ENCODE data around the gene ATP6V0C. TPM values are rescaled to one million over a fixed set of nuclear protein-coding genes. Genes with fewer than 3 reads are reported as not detected.

Gene ATP6V0C
- total RNA-seq, 1 experiment from 2014 or later = 260 TPM

DNA sequence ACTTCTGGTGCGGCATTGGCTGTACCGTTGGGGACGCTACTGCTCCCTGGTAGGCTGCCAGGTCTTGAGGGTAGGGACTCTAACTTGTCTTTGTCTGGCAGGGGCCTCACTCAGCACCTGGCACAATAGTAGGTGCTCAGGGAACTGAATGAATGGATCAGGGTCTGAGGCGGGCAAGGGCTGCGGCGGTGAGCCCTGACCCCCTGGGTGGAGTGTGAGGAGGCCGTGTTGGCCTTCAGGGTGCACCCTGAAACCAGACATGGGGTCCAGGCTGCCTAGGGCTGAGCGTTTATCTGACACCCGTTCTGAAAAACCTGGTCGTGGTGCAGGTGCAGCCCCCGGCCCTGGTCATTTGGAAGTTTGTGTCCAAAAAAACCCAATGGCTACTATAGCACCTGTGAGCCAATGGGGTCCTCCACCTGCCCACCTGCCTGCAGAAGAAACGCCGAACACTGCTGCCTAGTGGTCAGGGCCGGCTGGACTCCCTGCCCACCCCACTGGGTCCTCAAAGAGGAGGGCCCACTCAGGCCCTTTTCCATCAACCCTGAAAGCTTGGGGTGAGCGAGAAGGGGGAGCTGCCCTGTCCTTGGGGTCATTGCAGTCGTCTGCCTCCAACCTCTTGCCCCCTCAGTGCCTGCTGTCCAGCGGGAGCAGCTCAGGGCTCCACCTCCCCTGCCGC is 4.9 kb upstream of the ATP6V0C start:
- no peak for DNase-seq
- H3K27me3 Mint-ChIP-seq (ENCODE audit: unreplicated experiment) = no peaks in the 10 kb centered on the region
- CTCF ChIA-PET = no interaction called here
- intact Hi-C loops (cut with micrococcal nuclease; ENCODE audit: unreplicated experiment) = loop anchor here (10.0 kb wide), 1 partner anchor 74 kb away; no protein-coding TSS in a partner anchor
- peaks cover 20% of the 10 kb centered on the region for H3K36me3 Mint-ChIP-seq (ENCODE audit: insufficient read depth, unreplicated experiment)
- H3K9me3 Mint-ChIP-seq (ENCODE audit: low read depth, unreplicated experiment) = no peaks in the 10 kb centered on the region
- no peak overlapping the region for H3K4me3 Mint-ChIP-seq (ENCODE audit: low read depth, unreplicated experiment)
- TF ChIP-seq, protein P1, sequence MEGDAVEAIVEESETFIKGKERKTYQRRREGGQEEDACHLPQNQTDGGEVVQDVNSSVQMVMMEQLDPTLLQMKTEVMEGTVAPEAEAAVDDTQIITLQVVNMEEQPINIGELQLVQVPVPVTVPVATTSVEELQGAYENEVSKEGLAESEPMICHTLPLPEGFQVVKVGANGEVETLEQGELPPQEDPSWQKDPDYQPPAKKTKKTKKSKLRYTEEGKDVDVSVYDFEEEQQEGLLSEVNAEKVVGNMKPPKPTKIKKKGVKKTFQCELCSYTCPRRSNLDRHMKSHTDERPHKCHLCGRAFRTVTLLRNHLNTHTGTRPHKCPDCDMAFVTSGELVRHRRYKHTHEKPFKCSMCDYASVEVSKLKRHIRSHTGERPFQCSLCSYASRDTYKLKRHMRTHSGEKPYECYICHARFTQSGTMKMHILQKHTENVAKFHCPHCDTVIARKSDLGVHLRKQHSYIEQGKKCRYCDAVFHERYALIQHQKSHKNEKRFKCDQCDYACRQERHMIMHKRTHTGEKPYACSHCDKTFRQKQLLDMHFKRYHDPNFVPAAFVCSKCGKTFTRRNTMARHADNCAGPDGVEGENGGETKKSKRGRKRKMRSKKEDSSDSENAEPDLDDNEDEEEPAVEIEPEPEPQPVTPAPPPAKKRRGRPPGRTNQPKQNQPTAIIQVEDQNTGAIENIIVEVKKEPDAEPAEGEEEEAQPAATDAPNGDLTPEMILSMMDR (IDR thresholded peaks at IDR 0.05; ENCODE audit: unreplicated experiment) = no peak
- H3K27ac Mint-ChIP-seq (ENCODE audit: unreplicated experiment) = no peak overlapping the region
- peaks cover 9% of the 10 kb centered on the region for H3K4me1 Mint-ChIP-seq (ENCODE audit: low read depth, unreplicated experiment)
- BruUV-seq (replicated peaks) = no TSS peak

DNA sequence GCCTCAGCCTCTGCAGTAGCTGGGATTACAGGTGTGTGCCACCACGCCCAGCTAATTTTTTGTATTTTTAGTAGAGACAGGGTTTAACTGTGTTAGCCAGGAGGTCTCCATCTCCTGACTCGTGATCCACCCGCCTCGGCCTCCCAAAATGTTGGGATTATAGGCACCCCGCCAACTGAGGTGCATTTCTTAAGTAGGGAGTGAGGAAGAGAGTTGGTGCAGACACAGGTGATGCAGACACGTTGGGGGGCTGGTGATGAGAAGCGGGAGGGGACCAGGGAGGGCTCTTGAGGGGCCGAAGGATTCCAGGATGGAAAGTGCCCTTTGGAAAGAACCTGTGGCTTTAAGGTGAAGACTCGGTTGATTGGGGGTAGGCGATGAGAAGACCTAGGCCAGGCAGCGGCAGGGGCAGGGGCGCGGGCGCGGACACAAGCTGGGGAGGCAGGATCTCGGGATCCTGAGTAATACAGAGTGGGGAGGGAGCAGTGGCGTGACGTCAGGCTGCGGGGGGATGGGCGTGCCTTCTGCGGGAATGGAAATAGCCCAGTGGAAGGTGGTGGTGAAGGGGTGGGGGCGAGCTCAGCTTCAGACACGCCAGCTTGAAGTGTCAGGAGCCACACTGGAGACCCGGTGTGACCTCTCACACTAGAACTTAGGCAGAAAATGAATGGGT is 2.5 kb upstream of the ATP6V0C start:
- no peak overlapping the region for H3K27ac Mint-ChIP-seq (ENCODE audit: unreplicated experiment)
- H3K27me3 Mint-ChIP-seq (ENCODE audit: unreplicated experiment) = no peaks in the 10 kb centered on the region
- CTCF ChIA-PET = no interaction called here
- no TSS peak for BruUV-seq (replicated peaks)
- H3K4me1 Mint-ChIP-seq (ENCODE audit: low read depth, unreplicated experiment) = peaks cover 19% of the 10 kb centered on the region
- peaks cover 44% of the 10 kb centered on the region for H3K36me3 Mint-ChIP-seq (ENCODE audit: insufficient read depth, unreplicated experiment)
- intact Hi-C loops (cut with micrococcal nuclease; ENCODE audit: unreplicated experiment) = no loop called here
- DNase-seq = no peak
- no peak overlapping the region for H3K4me3 Mint-ChIP-seq (ENCODE audit: low read depth, unreplicated experiment)
- H3K9me3 Mint-ChIP-seq (ENCODE audit: low read depth, unreplicated experiment) = no peaks in the 10 kb centered on the region
- TF ChIP-seq, protein P1 (IDR thresholded peaks at IDR 0.05; ENCODE audit: unreplicated experiment) = no peak

DNA sequence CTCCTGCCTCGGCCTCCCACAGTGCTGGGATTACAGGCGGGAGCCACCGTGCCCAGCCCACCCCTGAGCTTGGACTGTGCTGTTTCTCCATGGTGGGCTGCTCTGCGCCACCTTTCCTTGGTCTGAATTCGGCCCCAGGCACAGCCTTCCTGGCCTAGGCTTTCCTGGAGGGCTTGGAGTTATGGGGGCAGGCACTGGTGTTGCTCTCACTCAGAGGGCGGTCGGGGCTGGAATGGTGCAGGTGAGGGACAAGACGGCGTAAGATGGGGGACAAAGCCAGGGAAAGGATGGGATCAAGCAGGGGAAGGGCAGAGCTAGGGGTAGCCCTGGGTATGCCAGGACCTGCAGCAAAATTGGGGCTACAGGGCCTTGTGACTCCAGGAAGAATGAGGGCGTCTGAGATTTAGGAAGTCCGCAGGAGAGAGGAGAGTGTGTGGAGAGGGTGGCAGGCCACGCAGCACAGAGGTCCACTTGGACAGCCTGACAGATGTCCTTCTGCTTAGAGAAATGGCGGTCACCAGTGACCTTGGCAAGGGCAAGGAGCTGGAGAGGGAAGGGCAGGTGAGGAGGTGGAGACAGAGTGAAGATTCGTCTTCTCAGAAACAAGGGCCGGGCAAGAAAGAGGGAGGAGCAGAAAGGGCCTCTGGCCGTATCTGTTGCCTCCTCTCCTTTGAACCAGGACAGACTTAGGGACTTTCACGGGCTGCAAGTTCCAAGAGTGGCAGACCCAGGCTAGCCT is 1.6 kb upstream of the ATP6V0C start:
- H3K27ac Mint-ChIP-seq (ENCODE audit: unreplicated experiment) = peak overlapping the region; percentile 55
- no TSS peak for BruUV-seq (replicated peaks)
- H3K9me3 Mint-ChIP-seq (ENCODE audit: low read depth, unreplicated experiment) = no peaks in the 10 kb centered on the region
- peaks cover 49% of the 10 kb centered on the region for H3K36me3 Mint-ChIP-seq (ENCODE audit: insufficient read depth, unreplicated experiment)
- H3K27me3 Mint-ChIP-seq (ENCODE audit: unreplicated experiment) = no peaks in the 10 kb centered on the region
- TF ChIP-seq, protein P1 (IDR thresholded peaks at IDR 0.05; ENCODE audit: unreplicated experiment) = no peak
- H3K4me3 Mint-ChIP-seq (ENCODE audit: low read depth, unreplicated experiment) = peak overlapping the region; percentile 86
- CTCF ChIA-PET = no interaction called here
- intact Hi-C loops (cut with micrococcal nuclease; ENCODE audit: unreplicated experiment) = no loop called here
- H3K4me1 Mint-ChIP-seq (ENCODE audit: low read depth, unreplicated experiment) = peaks cover 28% of the 10 kb centered on the region
- no peak for DNase-seq

DNA sequence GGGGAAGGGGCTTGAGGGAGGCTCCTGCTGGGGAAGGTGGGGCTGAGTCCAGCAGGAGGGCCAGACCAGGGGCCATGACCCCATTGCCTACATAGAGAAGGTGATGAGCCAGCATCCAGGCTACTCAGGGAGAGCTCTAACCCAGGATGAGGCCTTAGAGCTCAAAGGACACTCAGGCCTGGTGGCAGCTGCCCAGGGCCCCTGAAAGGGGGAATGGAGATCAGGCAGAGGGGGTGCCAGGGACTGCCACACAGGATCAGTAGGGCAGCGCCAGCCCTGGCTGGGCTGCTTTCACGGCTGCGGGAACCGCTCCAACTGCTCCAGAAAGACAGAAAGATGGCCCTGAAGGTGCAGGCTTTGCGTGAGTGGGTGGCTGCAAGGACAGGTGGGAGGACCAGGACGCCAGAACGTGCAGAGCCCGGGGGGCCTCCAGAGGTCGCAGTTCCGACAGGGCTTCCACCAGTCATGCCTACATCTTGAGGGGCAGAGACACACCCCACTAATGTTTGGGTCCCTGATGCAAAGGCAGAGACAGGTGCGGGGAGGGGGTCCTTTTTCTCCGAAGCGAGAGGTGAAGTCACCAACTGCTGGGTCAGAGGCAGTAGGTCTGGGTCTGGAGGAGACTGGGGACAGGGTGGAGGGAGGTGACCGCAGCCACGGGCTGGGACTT is 882 bp upstream of the ATP6V0C start:
- BruUV-seq (replicated peaks) = no TSS peak
- peak overlapping the region; percentile 55 for H3K27ac Mint-ChIP-seq (ENCODE audit: unreplicated experiment)
- DNase-seq = no peak
- CTCF ChIA-PET = no interaction called here
- peaks cover 55% of the 10 kb centered on the region for H3K36me3 Mint-ChIP-seq (ENCODE audit: insufficient read depth, unreplicated experiment)
- no peaks in the 10 kb centered on the region for H3K9me3 Mint-ChIP-seq (ENCODE audit: low read depth, unreplicated experiment)
- intact Hi-C loops (cut with micrococcal nuclease; ENCODE audit: unreplicated experiment) = no loop called here
- no peaks in the 10 kb centered on the region for H3K27me3 Mint-ChIP-seq (ENCODE audit: unreplicated experiment)
- TF ChIP-seq, protein P1 (IDR thresholded peaks at IDR 0.05; ENCODE audit: unreplicated experiment) = no peak
- H3K4me1 Mint-ChIP-seq (ENCODE audit: low read depth, unreplicated experiment) = peaks cover 34% of the 10 kb centered on the region
- H3K4me3 Mint-ChIP-seq (ENCODE audit: low read depth, unreplicated experiment) = peak overlapping the region; percentile 86
